Measurements from ENCODE around the gene PDIA4. TPM values are rescaled to one million over a fixed set of nuclear protein-coding genes. Genes with fewer than 3 reads are reported as not detected.

The PDIA4 gene
- total RNA-seq, 1 donor from 2014 or later = 266 TPM

GRCh38 chr7:149011491-149011890, 16.8 kb downstream of the PDIA4 start:
- Mint-ChIP-seq H3K4me3 (ENCODE audit: unreplicated experiment) (no peak overlapping the region), H3K36me3 (ENCODE audit: low read depth, unreplicated experiment) (peaks cover 26% of the 10 kb centered on the region), H3K9me3 (ENCODE audit: unreplicated experiment) (peaks cover 2% of the 10 kb centered on the region), H3K4me1 (ENCODE audit: low read depth, unreplicated experiment) (no peaks in the 10 kb centered on the region), H3K27ac (ENCODE audit: unreplicated experiment) (no peak overlapping the region), H3K27me3 (ENCODE audit: low read depth, unreplicated experiment) (no peaks in the 10 kb centered on the region)
- H3K27ac ChIP-seq (ENCODE audit: low read depth, low read length) = no peak overlapping the region
- no peaks in the 10 kb centered on the region for H3K27me3 ChIP-seq (ENCODE audit: insufficient read depth, low read length)
- TF ChIP-seq CTCF (IDR thresholded peaks at IDR 0.05; ENCODE audit: insufficient read depth, low read depth, low read length) (no peak), EZH2 (IDR thresholded peaks at IDR 0.05; ENCODE audit: insufficient read depth, low read length) (no peak)
- H3K4me3 ChIP-seq (ENCODE audit: insufficient read depth, low read depth, low read length) = no peak overlapping the region
- H2AFZ ChIP-seq (ENCODE audit: low read depth, low read length) = no peak overlapping the region
- H4K20me1 ChIP-seq (ENCODE audit: insufficient read depth, low read length) = peaks cover 76% of the 10 kb centered on the region
- H3K79me2 ChIP-seq (ENCODE audit: insufficient read depth, low read length) = peaks cover 43% of the 10 kb centered on the region
- DNase-seq (ENCODE audit: low read depth) (no peak), FAIRE-seq (no peak)
- no peaks in the 10 kb centered on the region for H3K4me1 ChIP-seq (ENCODE audit: insufficient read depth, low read length)
- peaks cover 59% of the 10 kb centered on the region for H3K36me3 ChIP-seq (ENCODE audit: insufficient read depth, low read length)
- H3K4me2 ChIP-seq (ENCODE audit: low read length) = no peak overlapping the region
- H3K9me3 ChIP-seq (ENCODE audit: insufficient read depth, low read depth, low read length) = no peaks in the 10 kb centered on the region
- H3K9ac ChIP-seq (ENCODE audit: low read length) = no peak overlapping the region

- peaks cover 84% of the 10 kb centered on the region for H4K20me1 ChIP-seq (ENCODE audit: insufficient read depth, low read length)
- H3K36me3 ChIP-seq (ENCODE audit: insufficient read depth, low read length) = peaks cover 55% of the 10 kb centered on the region
- no peak overlapping the region for H2AFZ ChIP-seq (ENCODE audit: low read depth, low read length)
- Mint-ChIP-seq H3K9me3 (ENCODE audit: unreplicated experiment) (peaks cover 2% of the 10 kb centered on the region), H3K27me3 (ENCODE audit: low read depth, unreplicated experiment) (no peaks in the 10 kb centered on the region), H3K4me1 (ENCODE audit: low read depth, unreplicated experiment) (no peaks in the 10 kb centered on the region), H3K36me3 (ENCODE audit: low read depth, unreplicated experiment) (peaks cover 29% of the 10 kb centered on the region), H3K4me3 (ENCODE audit: unreplicated experiment) (no peak overlapping the region), H3K27ac (ENCODE audit: unreplicated experiment) (no peak overlapping the region)
- H3K4me3 ChIP-seq (ENCODE audit: insufficient read depth, low read depth, low read length) = no peak overlapping the region
- FAIRE-seq = no peak
- no peak for DNase-seq (ENCODE audit: low read depth)
- TF ChIP-seq EZH2 (IDR thresholded peaks at IDR 0.05; ENCODE audit: insufficient read depth, low read length) (no peak), CTCF (IDR thresholded peaks at IDR 0.05; ENCODE audit: insufficient read depth, low read depth, low read length) (no peak)
- no peak overlapping the region for H3K4me2 ChIP-seq (ENCODE audit: low read length)
- H3K79me2 ChIP-seq (ENCODE audit: insufficient read depth, low read length) = peaks cover 39% of the 10 kb centered on the region
- H3K4me1 ChIP-seq (ENCODE audit: insufficient read depth, low read length) = no peaks in the 10 kb centered on the region
- no peak overlapping the region for H3K9ac ChIP-seq (ENCODE audit: low read length)
- no peaks in the 10 kb centered on the region for H3K9me3 ChIP-seq (ENCODE audit: insufficient read depth, low read depth, low read length)
- H3K27ac ChIP-seq (ENCODE audit: low read depth, low read length) = no peak overlapping the region
- no peaks in the 10 kb centered on the region for H3K27me3 ChIP-seq (ENCODE audit: insufficient read depth, low read length)
These were observed 17.9 kb downstream of the PDIA4 start for GRCh38 chr7:149010451-149010850.

- H3K4me1 Mint-ChIP-seq (ENCODE audit: low read depth, unreplicated experiment) = no peaks in the 10 kb centered on the region
- H3K27ac Mint-ChIP-seq (ENCODE audit: unreplicated experiment) = no peak overlapping the region
- no peaks in the 10 kb centered on the region for H3K27me3 Mint-ChIP-seq (ENCODE audit: low read depth, unreplicated experiment)
- H3K4me3 Mint-ChIP-seq (ENCODE audit: unreplicated experiment) = no peak overlapping the region
- Histone ChIP-seq H4K20me1 (ENCODE audit: insufficient read depth, low read length) (peaks cover 84% of the 10 kb centered on the region), H3K79me2 (ENCODE audit: insufficient read depth, low read length) (peaks cover 30% of the 10 kb centered on the region), H3K4me3 (ENCODE audit: insufficient read depth, low read depth, low read length) (no peak overlapping the region), H3K36me3 (ENCODE audit: insufficient read depth, low read length) (peaks cover 47% of the 10 kb centered on the region), H3K27ac (ENCODE audit: low read depth, low read length) (no peak overlapping the region), H3K9ac (ENCODE audit: low read length) (no peak overlapping the region), H3K4me1 (ENCODE audit: insufficient read depth, low read length) (peaks cover 3% of the 10 kb centered on the region), H2AFZ (ENCODE audit: low read depth, low read length) (no peak overlapping the region), H3K4me2 (ENCODE audit: low read length) (no peak overlapping the region), H3K9me3 (ENCODE audit: insufficient read depth, low read depth, low read length) (no peaks in the 10 kb centered on the region), H3K27me3 (ENCODE audit: insufficient read depth, low read length) (no peaks in the 10 kb centered on the region)
- FAIRE-seq (no peak), DNase-seq (ENCODE audit: low read depth) (no peak)
- TF ChIP-seq CTCF (IDR thresholded peaks at IDR 0.05; ENCODE audit: insufficient read depth, low read depth, low read length) (no peak), EZH2 (IDR thresholded peaks at IDR 0.05; ENCODE audit: insufficient read depth, low read length) (no peak)
- H3K36me3 Mint-ChIP-seq (ENCODE audit: low read depth, unreplicated experiment) = peaks cover 29% of the 10 kb centered on the region
- H3K9me3 Mint-ChIP-seq (ENCODE audit: unreplicated experiment) = peaks cover under 1% of the 10 kb centered on the region
These were observed 18.8 kb downstream of the PDIA4 start for GRCh38 chr7:149009527-149009926.
